HCT116 (cell line): ENCODE results near the gene SIAE. TPM values are rescaled to one million over a fixed set of nuclear protein-coding genes. Genes with fewer than 3 reads are reported as not detected.

ENCODE experiments used
- ATAC-seq: fragments of 200-7000 bp; cut with Tn5 transposase; 2 replicates; pipeline ENCODE4 v1.9.1; 2020; ENCODE audit warnings: mild to moderate bottlenecking, moderate library complexity
- BruUV-seq: library from RNA; stranded (reverse); fragments of 400-500 nt; replicated peaks from 2 replicates; lab custom pipeline; 2021; lab: Mats Ljungman, UMichigan
- CTCF ChIA-PET: fragments of 300-600 bp; sonication (Branson Sonifier 250); formaldehyde crosslinking; loops from one replicate; lab custom pipeline; 2021; ENCODE audit warnings: antibody characterized with exemption; lab: Charles Lee
- POLR2A ChIA-PET: fragments of 300-600, 350-600 bp; sonication (Branson Sonifier 250); formaldehyde crosslinking; loops from one replicate; lab custom pipeline; 2021; ENCODE audit warnings: antibody characterized with exemption; lab: Charles Lee
- RAD21 ChIA-PET, 2 experiments: fragments of 300-600 bp; sonication (Branson Sonifier 250); formaldehyde crosslinking; loops; one replicate each; lab custom pipeline; 2023; ENCODE audit warnings: low total read pairs in 2 of 2; ENCODE audit not compliant: uncharacterized antibody in 2 of 2, unreplicated experiment in 2 of 2, low non-redundant PET in 1 of 2; lab: Charles Lee
- DNase-seq: peaks from one replicate; pipeline ENCODE4 v3.0.0-alpha.2; 2010; ENCODE audit warnings: low read depth, low spot score
- H2AFZ ChIP-seq: fragments of 200-600 bp; shearing (Covaris generic), sonication (generic); 2 replicates; pipeline ENCODE4 v1.6.1; 2017; ENCODE audit warnings: low read depth, mixed run types, mixed read lengths, antibody characterized with exemption, low read length; ENCODE audit not compliant: poor library complexity, severe bottlenecking
- H3K27ac ChIP-seq: 2 replicates; pipeline ENCODE4 v1.5.1; 2012; ENCODE audit warnings: low read depth, low read length
- H3K27me3 ChIP-seq: fragments of 200-600 bp; sonication (generic); 2 replicates; pipeline ENCODE4 v1.6.1; 2016; ENCODE audit warnings: mixed run types, low read length, mixed read lengths; ENCODE audit not compliant: insufficient read depth
- H3K36me3 ChIP-seq, 2 experiments: fragments of 200-500 bp in 1 of 2; fragments of 200-600 bp in 1 of 2; sonication (Bioruptor generic) in 1 of 2; sonication (generic) in 1 of 2; 2 replicates each; pipeline versions ENCODE4 v1.5.1 to v1.6.1; 2014 to 2016; ENCODE audit warnings: low read length in 2 of 2, inconsistent platforms in 1 of 2, mixed read lengths in 1 of 2, mixed run types in 1 of 2; ENCODE audit not compliant: insufficient read depth in 2 of 2, control insufficient read depth in 1 of 2
- H3K4me1 ChIP-seq, 2 experiments: fragments of 200-600 bp in 1 of 2; sonication (generic) in 1 of 2; 2 replicates each; pipeline versions ENCODE4 v1.5.1 to v1.6.1; 2012 to 2017; ENCODE audit warnings: low read length in 2 of 2, inconsistent platforms in 1 of 2, mild to moderate bottlenecking in 1 of 2, mixed read lengths in 1 of 2, mixed run types in 1 of 2, moderate library complexity in 1 of 2; ENCODE audit not compliant: insufficient read depth in 2 of 2, control insufficient read depth in 1 of 2
- H3K4me2 ChIP-seq: fragments of 200-600 bp; sonication (generic); 2 replicates; pipeline ENCODE4 v1.6.1; 2017; ENCODE audit warnings: mixed run types, low read length, mixed read lengths
- H3K4me3 ChIP-seq, 2 experiments: fragments of 200-600 bp in 1 of 2; sonication (generic) in 1 of 2; replicated peaks in 1 of 2; 2 replicates each; pipeline ENCODE4 v1.5.1; 2011 to 2016; ENCODE audit warnings: low read length in 2 of 2, control low read depth in 1 of 2, low read depth in 1 of 2, mild to moderate bottlenecking in 1 of 2, mixed read lengths in 1 of 2, mixed run types in 1 of 2
- H3K79me2 ChIP-seq: fragments of 200-600 bp; sonication (generic); 2 replicates; pipeline ENCODE4 v1.6.1; 2017; ENCODE audit warnings: mild to moderate bottlenecking, mixed run types, low read length, moderate library complexity, mixed read lengths; ENCODE audit not compliant: insufficient read depth
- H3K9ac ChIP-seq: fragments of 200-600 bp; sonication (generic); 2 replicates; pipeline ENCODE4 v1.6.1; 2016; ENCODE audit warnings: low read length, mixed read lengths
- H3K9me2 ChIP-seq: fragments of 200-600 bp; sonication (generic), shearing (Covaris generic); 2 replicates; pipeline ENCODE4 v1.6.1; 2017; ENCODE audit warnings: mixed run types, mild to moderate bottlenecking, moderate library complexity; ENCODE audit not compliant: insufficient read depth
- H3K9me3 ChIP-seq, 2 experiments: fragments of 200-500 bp in 1 of 2; fragments of 200-600 bp in 1 of 2; sonication (Bioruptor generic) in 1 of 2; sonication (generic) in 1 of 2; 2 replicates each; pipeline ENCODE4 v1.6.1; 2014 to 2017; ENCODE audit warnings: low read length in 2 of 2, mixed read lengths in 2 of 2, inconsistent platforms in 1 of 2, low read depth in 1 of 2, mild to moderate bottlenecking in 1 of 2, mixed run types in 1 of 2, moderate library complexity in 1 of 2; ENCODE audit not compliant: control insufficient read depth in 1 of 2, insufficient read depth in 1 of 2
- H4K20me1 ChIP-seq: fragments of 200-600 bp; sonication (generic), shearing (Covaris generic); 2 replicates; pipeline ENCODE4 v1.6.1; 2017; ENCODE audit warnings: mixed run types, mild to moderate bottlenecking, moderate library complexity; ENCODE audit not compliant: insufficient read depth
- CEBPB ChIP-seq: IDR thresholded peaks from 2 replicates; pipeline ENCODE4 v1.6.1; 2012; ENCODE audit warnings: low read depth
- CTCF ChIP-seq, 3 experiments: fragments of 200-600 bp in 1 of 3; sonication (generic) in 1 of 3; IDR thresholded peaks in 2 of 3; conservative IDR thresholded peaks in 1 of 3; 2 replicates each; pipeline ENCODE4 v1.5.1; 2012 to 2017; ENCODE audit warnings: low read depth in 2 of 3, low read length in 2 of 3, antibody characterized with exemption in 1 of 3, borderline replicate concordance in 1 of 3, control low read depth in 1 of 3, mild to moderate bottlenecking in 1 of 3, mixed read lengths in 1 of 3, mixed run types in 1 of 3, moderate library complexity in 1 of 3; ENCODE audit not compliant: insufficient read depth in 1 of 3
- EGR1 ChIP-seq: IDR thresholded peaks from 2 replicates; pipeline ENCODE4 v1.6.1; 2012; ENCODE audit warnings: low read depth
- ELF1 ChIP-seq: IDR thresholded peaks from 2 replicates; pipeline ENCODE4 v1.6.1; 2012; ENCODE audit warnings: low read depth, borderline replicate concordance
- FOSL1 ChIP-seq: IDR thresholded peaks from 2 replicates; pipeline ENCODE4 v1.6.1; 2012; ENCODE audit warnings: low read depth
- JUND ChIP-seq: IDR thresholded peaks from 2 replicates; pipeline ENCODE4 v1.6.1; 2012
- MAX ChIP-seq: IDR thresholded peaks from 2 replicates; pipeline ENCODE4 v1.6.1; 2012
- POLR2AphosphoS5 ChIP-seq: IDR thresholded peaks from 2 replicates; pipeline ENCODE4 v1.6.1; 2011; ENCODE audit warnings: mild to moderate bottlenecking, low read depth, low read length, moderate library complexity
- RAD21 ChIP-seq: IDR thresholded peaks from 2 replicates; pipeline ENCODE4 v1.6.1; 2012; ENCODE audit warnings: low read depth, mild to moderate bottlenecking
- REST ChIP-seq: IDR thresholded peaks from 2 replicates; pipeline ENCODE4 v1.6.1; 2012; ENCODE audit warnings: low read depth
- SIN3A ChIP-seq: IDR thresholded peaks from 2 replicates; pipeline ENCODE4 v1.6.1; 2012; ENCODE audit warnings: low read depth
- SP1 ChIP-seq: IDR thresholded peaks from 2 replicates; pipeline ENCODE4 v1.6.1; 2012; ENCODE audit warnings: low read depth
- TCF7L2 ChIP-seq: IDR thresholded peaks from 2 replicates; pipeline ENCODE4 v1.7.0; 2011; ENCODE audit warnings: borderline replicate concordance, inconsistent platforms; ENCODE audit not compliant: insufficient read depth, insufficient read length; ENCODE audit errors: extremely low read depth
- YY1 ChIP-seq: IDR thresholded peaks from 2 replicates; pipeline ENCODE4 v1.6.1; 2011; ENCODE audit warnings: low read length, low read depth, moderate library complexity, mild to moderate bottlenecking; ENCODE audit not compliant: insufficient replicate concordance; ENCODE audit errors: extremely low read depth
- ZBTB33 ChIP-seq: IDR thresholded peaks from 2 replicates; pipeline ENCODE4 v1.6.1; 2011; ENCODE audit warnings: mild to moderate bottlenecking, low read length, moderate library complexity; ENCODE audit not compliant: insufficient replicate concordance; ENCODE audit errors: extremely low read depth
- ZNF274 ChIP-seq: fragments of 200-500 bp; sonication (Bioruptor generic); IDR thresholded peaks from 2 replicates; pipeline ENCODE4 v1.6.1; 2014; ENCODE audit warnings: mild to moderate bottlenecking, low read depth, low read length, inconsistent platforms
- intact Hi-C: fragments of 100-400 bp; cut with micrococcal nuclease; formaldehyde crosslinking; loops from 2 replicates; pipeline ENCODE4 v1.10.0; 2022
- total RNA-seq: library from RNA; stranded (reverse); gene quantifications from one replicate; pipeline ENCODE4 v1.2.1, GENCODE V29; 2021; ENCODE audit not compliant: unreplicated experiment

Gene SIAE
- total RNA-seq, 1 experiment from 2014 or later: 39.2 TPM

- H2AFZ ChIP-seq: no peak overlapping the region
- TF ChIP-seq RAD21 (no peak), MAX (no peak), SP1 (no peak), REST (no peak), YY1 (no peak), FOSL1 (no peak), ELF1 (no peak), ZNF274 (no peak), ZBTB33 (no peak), JUND (no peak), SIN3A (no peak; the same call in 1 of the 2 replicates), TCF7L2 (no peak), POLR2AphosphoS5 (no peak), EGR1 (no peak), CEBPB (no peak), CTCF (IDR thresholded peaks at IDR 0.05 in 2 of 3, conservative IDR thresholded peaks at IDR 0.05 in 1 of 3; ENCODE audit: borderline replicate concordance in 1 of 3, insufficient read depth in 1 of 3, low read depth in 2 of 3, low read length in 2 of 3) (no peak)
- H3K4me3 ChIP-seq: peak overlapping the region; percentile 75 to 90
- H3K79me2 ChIP-seq: no peaks in the 10 kb centered on the region
- ChIA-PET RAD21 (no interaction called here), CTCF (interaction anchor here (1.2 to 1.7 kb wide), 3 partner anchors 10 to 121 kb away, joined by 3 to 6 read pairs (median 5); no protein-coding TSS in a partner anchor), POLR2A (interaction anchor here (1.0 kb wide), 1 partner anchor 10 kb away, joined by 3 read pairs; no protein-coding TSS in a partner anchor)
- no peaks in the 10 kb centered on the region for H3K27me3 ChIP-seq
- H3K36me3 ChIP-seq: no peaks in the 10 kb centered on the region
- H3K4me1 ChIP-seq: peaks cover 3 to 20% of the 10 kb centered on the region in 2 experiments; a peak in 3 of 4 replicates
- H3K4me2 ChIP-seq: peak overlapping the region; percentile 85
- H3K9ac ChIP-seq: peak overlapping the region; percentile 88
- DNase-seq (no peak), ATAC-seq (peak; percentile 1; the same call in 1 of the 2 replicates)
- no peaks in the 10 kb centered on the region for H3K9me2 ChIP-seq
- H3K9me3 ChIP-seq: no peaks in the 10 kb centered on the region
- H4K20me1 ChIP-seq: no peaks in the 10 kb centered on the region
- peak overlapping the region; percentile 69 for H3K27ac ChIP-seq
- BruUV-seq: no TSS peak
- intact Hi-C loops: no loop called here
These were observed 863 bp downstream of the SIAE start for GRCh38 chr11:124672536-124673215.
